ENCODE results near the gene AURKB.
A peak's percentile ranks its signal among the peaks of the same experiment; 100 is the strongest.
"Not testable (repeated sequence)": the region's sequence is repeated elsewhere in the genome, so short reads cannot be mapped to it uniquely, and the experiment has no call there.

The AURKB gene

DNA sequence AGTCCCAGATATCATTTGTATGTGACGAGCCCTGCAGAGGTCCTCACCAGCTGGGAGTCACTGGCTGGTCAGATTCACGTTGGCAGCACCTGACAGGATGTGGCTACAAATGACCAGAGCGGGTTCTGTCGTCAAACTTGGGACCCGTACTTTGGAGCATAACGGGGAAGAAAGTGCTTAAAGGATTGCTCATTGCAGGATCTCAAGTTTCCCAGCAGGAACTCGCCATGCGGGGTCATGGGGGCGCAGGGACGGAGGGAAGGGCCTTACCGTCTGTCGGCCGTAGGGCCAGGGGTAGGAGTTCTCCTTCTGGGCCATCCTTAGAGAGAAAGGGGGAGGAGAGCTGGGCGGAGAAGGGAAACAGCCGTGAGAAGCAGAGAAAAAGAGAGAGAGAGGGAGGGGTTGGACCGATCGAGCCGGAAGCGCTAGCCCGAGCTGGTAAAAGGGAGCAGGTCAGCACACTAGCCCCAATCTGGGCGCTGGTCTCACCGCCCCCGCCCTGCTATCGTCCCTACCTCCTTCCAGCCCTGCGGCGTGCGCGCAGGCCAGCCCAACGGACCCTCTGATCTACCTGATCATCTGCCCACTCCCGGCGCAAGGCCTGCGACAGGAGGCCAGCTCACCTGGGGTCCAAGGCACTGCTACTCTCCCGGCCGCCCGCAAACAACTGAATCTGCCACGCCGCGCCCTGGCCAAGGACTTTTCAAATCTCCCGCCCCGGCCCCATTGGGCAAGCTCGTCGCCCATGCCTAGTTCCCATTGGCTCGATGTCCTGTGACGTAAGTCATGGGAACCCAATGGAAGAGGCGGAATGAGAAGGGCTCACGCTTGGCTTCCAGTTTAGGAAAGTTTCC, at the start of gene AURKB:
Gene AURKB, minus strand, starts transcription at position 669 of the 854 bp plus-strand sequence. Its CDS starts 351 bp downstream, at position 318.
- DNase-seq, result peak; percentile 96

DNA sequence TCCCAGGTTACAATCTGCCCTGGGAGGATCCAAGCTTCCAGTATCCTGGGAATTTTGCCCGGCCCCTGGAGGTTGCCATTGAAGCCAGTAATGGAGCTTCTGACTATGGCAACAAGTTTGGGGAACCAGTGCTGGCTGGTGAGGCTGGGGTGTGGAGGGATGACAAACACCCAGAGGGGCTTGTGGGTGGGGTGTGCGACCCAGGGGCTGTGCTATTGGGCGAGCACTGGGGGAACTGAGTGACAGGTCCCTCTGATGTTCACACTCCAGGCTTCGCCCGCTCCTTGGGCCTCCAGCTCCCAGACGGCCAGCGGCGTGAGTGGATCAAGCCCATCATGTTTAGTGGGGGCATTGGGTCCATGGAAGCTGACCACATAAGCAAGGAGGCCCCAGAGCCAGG, 47.4 kb upstream of the AURKB start:
- no peak for DNase-seq

- DNase-seq, result no peak
Measured at GRCh38 chr17:8256691-8257090, 46.3 kb upstream of the AURKB start.

DNA sequence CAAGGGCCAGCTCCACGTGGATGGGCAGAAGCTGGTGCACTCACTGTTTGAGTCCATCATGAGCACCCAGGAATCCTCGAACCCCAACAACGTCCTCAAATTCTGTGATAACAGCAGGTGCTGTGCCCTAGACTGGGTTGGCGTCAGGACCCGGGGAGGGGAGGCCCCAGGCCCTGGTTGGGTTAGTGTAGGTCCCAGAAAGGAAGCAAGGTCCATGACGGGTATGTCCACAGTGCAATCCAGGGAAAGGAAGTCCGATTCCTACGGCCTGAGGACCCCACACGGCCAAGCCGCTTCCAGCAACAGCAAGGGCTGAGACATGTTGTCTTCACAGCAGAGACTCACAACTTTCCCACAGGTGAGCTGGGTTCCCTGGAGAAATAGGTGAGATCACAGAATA, 45.9 kb upstream of the AURKB start:
- no peak for DNase-seq

DNA sequence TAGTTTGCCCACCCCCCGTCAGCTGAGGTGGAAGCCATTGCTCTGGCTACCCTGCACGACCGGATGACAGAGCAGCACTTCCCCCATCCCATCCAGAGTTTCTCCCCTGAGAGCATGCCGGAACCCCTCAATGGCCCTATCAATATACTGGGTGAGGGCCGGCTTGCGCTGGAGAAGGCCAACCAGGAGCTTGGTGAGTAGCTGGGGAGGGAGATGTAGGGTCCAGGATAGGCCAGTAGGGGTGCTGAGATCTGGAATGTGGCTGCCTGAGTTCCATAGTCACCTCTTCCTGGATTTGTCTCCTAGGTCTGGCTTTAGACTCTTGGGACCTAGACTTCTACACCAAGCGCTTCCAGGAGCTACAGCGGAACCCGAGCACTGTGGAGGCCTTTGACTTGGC, 45.1 kb upstream of the AURKB start:
- no peak for DNase-seq

GRCh38 chr17:8254881-8255280, 44.5 kb upstream of the AURKB start:
- DNase-seq, result no peak

GRCh38 chr17:8253801-8254200, 43.4 kb upstream of the AURKB start:
- peak; percentile 11 for DNase-seq

- not testable (repeated sequence) for DNase-seq
Measured at GRCh38 chr17:8251411-8251810, 41.0 kb upstream of the AURKB start.

- no peak for DNase-seq
Measured at GRCh38 chr17:8249621-8250500, 39.5 kb upstream of the AURKB start.

GRCh38 chr17:8248751-8249607, 38.6 kb upstream of the AURKB start, which contains the start of gene PFAS:
Gene PFAS, plus strand, starts transcription at chr17:8249289. Its CDS starts 4,649 bp downstream, at chr17:8253938.
- DNase-seq, result peak; percentile 95

- DNase-seq, result no peak
Measured at GRCh38 chr17:8244768-8245167, 34.4 kb upstream of the AURKB start.

DNA sequence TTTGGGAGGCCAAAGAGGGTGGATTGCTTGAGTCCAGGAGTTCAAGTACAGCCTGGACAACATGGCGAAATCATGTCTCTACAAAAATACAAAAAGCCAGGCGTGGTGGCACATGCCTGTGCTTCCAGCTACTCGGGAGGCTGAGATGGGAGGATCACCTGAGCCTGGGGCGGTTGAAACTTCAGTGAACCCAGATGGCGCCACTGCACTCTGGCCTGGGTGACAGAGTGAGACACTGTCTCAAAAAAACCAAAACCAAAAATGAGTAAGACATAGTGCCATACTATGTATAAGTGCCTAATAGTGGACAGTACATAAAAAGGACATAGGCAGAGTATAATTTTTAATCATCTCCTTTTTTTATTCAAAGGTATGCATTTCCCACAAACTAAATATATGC, 33.5 kb upstream of the AURKB start:
- peak; percentile 47 for DNase-seq

DNA sequence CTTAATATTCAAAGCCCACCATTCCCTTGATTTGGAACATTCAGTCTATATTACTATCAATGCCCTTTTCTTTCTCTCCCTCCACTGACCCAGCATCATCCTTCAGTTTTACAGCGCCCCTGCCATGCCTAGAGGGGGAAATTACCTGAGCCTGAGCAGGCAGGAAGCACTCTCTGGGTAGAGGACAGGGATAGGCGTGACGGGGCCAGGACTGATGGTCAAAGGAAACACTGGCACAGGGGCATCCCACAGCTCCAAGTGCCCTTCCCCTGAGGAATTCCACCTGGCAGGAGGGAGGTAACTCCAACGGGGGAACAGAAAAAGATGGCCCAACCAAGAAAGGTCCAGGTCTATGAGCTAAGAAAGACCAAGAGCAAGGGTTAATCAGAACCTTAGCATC, 27.5 kb upstream of the AURKB start:
- no peak for DNase-seq

- DNase-seq, result no peak
Measured at GRCh38 chr17:8237175-8237574, 26.8 kb upstream of the AURKB start.

DNA sequence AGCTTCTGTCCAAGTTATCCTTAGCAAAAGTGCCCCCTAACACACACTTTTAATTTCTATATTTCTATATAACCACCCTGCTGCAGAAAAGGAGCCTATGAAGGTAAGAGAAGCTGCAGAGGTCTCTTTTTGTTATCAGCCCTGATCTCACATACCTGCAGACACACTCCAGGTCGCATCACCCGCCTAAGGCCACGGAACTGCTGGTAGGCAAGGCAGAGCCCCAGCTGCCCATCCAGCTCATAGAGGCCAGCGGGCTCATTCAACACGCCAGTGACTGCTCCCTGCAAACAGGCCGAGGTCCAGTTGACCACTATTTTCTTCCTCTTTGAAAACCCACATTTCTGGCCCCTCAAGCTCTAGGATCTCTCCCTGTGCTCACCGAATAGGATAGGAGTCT, 25.3 kb upstream of the AURKB start:
- DNase-seq, result no peak

GRCh38 chr17:8234361-8235270, 24.2 kb upstream of the AURKB start:
- no peak for DNase-seq

GRCh38 chr17:8231701-8232100, 21.3 kb upstream of the AURKB start:
- DNase-seq, result no peak

GRCh38 chr17:8227238-8227581, 16.8 kb upstream of the AURKB start:
- no peak for DNase-seq

- DNase-seq, result peak; percentile 41
Measured at GRCh38 chr17:8226536-8227237, 16.3 kb upstream of the AURKB start.

- DNase-seq, result peak; percentile 80
Measured at GRCh38 chr17:8225813-8226535, 15.6 kb upstream of the AURKB start.
